HG03457 (cell line): ENCODE measurements around the gene FGF14.

Source experiments
- ATAC-seq: cut with Tn5 transposase; IDR thresholded peaks from one replicate; pipeline ENCODE4 v1.9.1; 2021; ENCODE audit warnings: moderate number of reproducible peaks; ENCODE audit not compliant: unreplicated experiment

Gene FGF14

DNA sequence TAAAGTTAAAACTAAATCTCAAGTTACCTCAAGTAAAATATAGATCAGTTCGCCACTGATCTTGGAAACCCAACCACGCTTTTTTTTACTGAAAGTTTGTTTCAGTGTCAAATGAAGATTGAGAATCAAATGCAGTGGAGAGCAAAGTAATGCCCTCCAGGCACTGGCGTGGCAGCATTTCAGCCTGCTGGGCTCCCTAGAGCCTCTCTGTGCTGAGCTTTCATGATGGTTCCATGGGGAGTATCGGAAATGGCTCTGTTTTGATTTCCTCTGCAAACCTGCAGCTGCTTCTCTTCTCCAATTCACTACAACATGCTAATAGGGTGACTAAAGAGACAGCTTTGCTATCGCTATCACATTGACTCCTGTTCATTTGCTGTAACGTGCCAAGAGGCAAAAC, 141.6 kb downstream of the FGF14 start:
- ATAC-seq = no peak

DNA sequence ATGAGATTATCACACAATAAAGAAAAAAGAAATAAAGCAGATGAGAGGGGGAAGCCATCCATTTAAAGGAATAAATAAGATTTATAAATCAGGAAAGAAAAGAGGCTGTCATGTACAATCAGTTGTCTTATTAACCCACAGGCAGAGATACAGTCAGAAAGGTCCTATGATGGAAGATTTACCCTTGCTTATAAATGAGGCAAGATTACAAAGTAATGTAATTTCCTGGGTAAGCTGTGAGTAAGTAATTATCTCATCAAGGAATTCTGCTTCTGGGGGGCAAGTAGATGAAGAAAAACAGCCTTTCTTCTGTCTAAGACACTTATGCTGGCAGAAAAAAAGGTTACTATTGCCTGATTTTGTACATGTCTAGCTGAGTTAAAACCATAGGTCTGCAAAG, 146.4 kb downstream of the FGF14 start:
- no peak for ATAC-seq

DNA sequence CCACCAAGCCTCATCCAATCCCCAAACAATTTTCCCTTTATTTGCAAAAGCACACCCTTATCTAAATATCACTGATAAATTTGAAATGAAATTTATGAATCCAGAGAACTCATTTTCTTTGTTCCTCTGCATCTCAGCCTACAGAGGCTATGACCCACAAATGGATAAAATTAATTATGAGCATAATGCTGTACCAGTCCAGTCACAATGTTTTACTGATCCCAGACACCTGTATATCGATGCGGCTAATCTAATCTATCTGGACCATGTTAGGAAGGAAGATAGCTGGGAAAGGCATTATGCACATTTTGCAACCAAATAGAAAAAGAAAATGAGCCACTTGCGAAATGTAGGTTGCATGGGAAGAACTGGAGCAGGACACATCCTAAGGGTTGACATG, 150.0 kb downstream of the FGF14 start:
- no peak for ATAC-seq

DNA sequence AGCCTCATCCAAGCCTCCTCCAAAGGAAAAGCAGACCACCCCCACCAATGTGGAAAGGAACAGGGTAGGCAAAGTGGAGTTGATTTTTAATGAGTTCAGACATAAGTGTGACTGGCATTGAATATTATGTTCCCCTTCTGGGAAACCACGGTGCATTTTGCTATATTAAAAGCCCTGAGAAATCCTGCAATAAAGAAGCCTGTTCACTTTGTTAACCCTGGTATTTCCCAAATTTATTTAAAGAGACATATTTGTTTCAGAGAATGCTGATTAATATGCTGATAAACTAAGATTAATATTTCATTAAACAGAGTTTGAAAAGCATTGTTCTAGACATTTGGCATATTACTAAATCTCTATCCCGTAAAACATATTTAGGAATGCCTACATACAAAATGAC, 151.4 kb downstream of the FGF14 start:
- no peak for ATAC-seq

DNA sequence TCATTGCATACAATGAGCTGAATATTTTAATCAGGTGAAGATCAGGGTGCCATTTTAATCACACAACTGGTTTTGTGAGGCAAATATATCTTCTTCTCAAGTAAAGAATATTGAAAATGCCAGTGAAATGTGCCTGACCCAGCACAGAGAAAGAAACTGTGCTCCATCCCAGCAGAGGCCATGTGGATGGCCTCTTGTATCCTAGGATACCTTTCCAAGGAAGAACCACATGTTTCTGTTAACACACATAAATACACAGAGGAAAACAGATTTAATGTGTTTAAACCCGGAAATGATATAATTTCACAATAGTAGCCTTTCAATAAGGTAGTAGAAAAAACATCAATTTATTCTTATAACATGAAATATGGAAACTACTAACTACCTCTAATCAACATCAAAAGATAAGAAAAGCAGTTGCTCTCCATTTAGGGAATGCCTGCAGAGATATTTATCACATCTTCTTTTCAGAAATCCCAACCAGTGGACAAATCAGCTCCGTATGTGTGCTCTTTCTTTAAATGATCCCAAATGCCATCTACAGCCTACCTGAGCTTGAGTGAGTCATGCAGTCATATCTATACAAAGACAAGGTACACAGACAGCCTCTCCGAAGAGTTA, 157.1 kb downstream of the FGF14 start:
- ATAC-seq = no peak

DNA sequence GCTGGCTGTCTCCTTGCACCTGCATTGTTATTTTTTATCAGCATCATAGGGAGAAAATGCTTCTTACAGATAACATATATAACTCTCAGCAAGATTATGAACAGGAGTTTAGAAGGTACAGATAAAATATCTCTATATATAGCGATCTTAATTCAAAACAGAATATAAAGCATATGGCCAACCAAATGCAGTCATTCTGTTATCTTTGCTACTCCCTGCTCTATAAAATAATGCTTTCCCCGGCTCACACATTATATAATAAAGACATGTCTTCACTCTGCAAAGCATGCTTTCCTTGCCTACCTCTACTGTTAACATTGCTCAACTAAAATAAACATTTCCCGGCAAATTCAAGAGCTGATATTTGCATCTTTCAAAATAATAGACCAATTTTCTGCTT, 161.7 kb downstream of the FGF14 start:
- no peak for ATAC-seq

DNA sequence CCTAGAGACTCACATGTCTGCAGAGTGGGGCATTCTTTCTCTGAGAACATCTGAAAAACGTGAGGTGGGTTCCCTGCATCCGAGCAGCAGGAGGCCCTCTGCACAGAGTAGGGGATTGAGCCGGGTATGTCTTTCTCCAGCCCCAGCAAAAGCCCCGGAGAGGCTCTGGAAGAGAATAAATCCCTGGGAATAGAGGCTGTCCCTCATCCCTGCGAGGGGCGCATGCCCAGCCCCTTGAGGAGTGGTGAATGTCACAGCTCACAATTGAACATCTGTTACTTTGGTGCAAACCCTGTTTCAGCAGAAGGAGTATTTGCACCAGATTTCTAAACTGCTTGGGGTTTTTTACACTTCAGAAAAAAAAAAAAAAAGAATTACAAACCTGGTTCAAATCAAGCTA, 164.6 kb downstream of the FGF14 start:
- ATAC-seq = no peak

DNA sequence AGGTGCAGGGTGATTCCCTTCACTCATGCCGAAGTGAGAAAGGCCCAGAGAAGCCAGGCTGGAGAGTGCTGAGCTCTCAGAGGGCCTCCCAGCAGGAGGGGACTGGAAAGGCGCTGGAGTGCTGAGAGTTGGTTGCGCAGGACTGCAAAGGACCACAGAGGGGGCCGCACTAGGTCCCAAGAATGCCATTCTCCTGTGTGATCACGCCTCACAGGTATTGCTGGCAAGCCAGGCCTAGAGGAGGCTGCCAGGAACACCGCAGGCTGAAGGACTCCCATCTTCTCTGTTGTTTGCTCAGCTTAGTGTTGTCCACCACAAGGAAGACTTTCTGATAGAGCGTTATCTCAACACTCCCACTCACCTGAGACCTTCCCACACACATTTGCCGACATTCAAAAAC, 165.0 kb downstream of the FGF14 start:
- no peak for ATAC-seq

DNA sequence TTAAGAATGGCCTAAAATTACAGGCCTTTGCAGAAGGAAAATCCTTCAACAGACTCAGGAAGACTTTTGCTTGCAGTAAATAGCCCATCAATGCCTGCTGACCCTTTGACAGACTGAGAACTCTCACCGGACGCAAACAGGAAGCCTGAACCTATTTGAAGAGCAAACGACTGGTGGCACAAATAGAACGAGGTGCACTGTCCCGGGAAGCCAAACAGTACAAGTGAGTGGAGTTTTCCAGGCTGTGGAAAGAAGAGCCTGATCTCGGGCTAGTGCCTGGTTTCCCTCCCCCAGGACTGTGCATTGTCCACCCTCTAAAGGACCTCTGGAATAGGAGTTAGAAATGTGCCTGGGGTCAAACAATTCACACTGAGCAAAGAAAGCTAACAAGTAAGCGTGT, 165.5 kb downstream of the FGF14 start:
- no peak for ATAC-seq

DNA sequence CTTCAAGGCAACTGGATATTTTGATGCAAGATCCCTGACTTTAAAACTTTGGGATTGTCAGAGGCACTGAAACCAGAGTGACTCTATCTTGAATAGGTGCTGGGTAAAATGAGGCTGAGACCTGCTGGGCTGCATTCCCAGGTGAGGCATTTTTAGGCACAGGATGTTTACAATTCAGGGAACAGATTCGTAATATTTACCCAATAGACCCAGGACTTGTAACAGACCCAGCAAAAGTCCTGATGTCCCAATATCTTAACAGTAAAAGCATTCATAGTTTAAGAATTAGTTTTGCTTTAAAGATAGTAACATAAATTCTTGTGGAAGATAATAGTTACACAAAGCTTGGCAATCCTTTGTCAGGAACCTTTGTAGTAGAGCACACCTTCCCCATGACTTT, 166.2 kb downstream of the FGF14 start:
- ATAC-seq = no peak

DNA sequence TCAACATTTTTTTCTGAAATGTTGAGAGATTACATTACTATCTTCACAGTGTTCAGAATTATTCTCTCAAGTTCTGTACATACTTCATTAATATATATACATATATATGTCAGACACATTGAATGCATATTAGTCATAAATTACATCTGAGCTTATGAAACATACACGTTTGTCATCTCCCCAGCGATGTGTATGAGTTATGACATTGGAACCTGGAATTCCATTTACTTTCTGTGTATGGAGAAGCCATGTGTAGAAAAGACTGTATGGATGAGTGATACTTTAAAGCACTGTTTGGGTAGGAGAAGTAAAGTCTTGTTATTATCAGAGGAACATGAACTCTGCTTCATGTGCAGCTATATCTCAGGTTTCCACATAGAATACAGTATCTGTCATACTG, 167.2 kb downstream of the FGF14 start:
- ATAC-seq = no peak

DNA sequence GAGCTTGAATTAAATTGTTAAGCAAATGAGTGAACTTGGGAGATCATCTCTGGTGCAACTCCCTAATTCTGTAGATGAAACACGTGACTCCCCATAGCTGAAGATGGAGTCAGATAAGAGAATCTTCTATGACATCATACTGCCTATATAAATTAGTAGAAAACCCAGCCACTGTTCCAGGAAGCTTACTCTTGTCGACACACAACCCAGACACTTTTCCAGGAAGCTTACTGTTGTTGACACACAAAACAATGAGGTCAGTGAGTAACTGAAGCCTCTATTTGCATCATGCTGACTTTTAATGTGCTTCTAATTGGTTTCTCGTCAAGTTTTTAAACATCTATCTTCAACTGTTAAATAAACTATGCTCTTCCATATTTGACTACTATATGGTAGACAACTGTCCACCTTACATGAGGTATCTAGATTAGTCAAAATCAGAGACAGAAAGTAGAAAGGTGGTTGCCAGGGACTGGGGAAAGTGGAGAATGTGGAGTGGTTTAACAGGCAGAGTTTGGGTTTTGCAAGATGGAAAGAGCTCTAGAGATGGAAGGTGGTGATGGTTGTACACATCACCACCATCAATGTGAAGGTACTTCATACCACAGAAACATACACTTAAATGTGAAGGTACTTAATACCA, 168.2 kb downstream of the FGF14 start:
- ATAC-seq = no peak

DNA sequence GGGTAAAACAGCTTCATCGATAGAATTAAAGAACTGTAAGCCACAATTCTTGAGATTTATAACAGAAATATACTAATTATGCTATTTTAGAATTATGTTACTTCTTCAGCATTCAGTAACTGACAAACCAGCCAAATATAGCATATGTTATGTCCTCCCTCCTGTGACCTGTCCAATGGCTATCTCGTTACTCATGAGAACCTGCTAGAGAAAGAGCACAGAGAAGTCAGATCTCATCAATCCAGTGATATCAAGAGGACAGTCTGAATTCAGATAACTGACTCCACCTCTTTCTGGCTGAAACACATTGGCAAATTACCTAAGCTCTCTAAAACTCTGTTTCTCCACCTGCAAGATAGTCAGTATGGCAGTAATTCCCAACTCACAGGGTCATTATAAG, 170.4 kb downstream of the FGF14 start:
- no peak for ATAC-seq

DNA sequence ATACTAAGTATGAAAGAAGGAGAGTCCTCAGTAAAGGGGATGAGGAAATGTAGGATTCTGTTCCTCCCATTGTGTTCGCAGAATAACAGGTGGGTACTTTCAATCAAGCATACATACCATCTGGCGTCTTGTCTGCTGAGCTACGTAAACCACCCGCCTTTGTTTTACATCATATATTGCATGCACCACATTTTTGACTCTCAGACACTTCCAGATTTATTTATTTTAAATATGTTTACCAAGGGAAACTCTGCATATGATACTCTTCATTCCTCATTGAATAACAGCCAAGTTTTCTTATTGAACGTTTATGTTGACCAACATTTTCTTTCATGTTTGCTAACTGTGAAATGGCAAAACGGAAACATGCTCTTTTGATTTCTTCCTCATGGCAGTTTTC, 174.1 kb downstream of the FGF14 start:
- no peak for ATAC-seq

DNA sequence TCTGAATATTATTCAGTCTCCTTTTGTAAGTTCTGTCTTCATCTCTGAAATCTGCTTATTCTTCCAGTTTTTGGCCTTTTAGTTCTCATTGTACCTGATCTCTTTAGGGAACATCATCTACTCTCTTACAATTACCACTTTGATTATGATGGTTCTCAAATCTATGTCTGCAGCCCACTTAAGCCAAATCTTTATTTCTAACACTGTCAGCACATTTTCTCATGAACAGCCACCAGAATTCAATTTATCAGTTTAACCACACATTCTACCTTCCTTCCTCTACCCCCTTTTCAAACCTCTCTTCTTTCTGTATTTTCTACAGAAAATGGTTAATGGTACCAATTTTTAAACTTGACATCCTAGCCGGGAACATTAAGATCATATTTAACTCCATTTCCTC, 175.3 kb downstream of the FGF14 start:
- no peak for ATAC-seq

DNA sequence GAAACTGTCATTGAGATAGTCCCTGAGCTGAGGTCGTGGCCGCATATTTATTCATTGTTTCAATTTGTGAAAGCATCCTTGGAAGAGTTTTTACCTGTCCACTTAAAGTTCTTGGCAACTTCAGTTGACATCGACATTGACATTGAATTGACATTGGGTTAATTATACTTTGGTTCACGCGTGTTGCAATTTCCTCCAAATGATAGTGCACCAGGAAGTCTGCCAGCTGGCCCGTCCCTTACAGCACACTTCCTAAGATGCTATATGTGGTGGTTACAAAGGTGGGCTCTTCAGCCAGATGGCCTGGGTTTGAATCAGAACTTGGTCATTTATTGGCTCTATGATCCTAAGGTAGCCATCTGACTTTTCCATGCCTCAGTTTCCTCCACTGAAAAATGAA, 176.0 kb downstream of the FGF14 start:
- no peak for ATAC-seq

DNA sequence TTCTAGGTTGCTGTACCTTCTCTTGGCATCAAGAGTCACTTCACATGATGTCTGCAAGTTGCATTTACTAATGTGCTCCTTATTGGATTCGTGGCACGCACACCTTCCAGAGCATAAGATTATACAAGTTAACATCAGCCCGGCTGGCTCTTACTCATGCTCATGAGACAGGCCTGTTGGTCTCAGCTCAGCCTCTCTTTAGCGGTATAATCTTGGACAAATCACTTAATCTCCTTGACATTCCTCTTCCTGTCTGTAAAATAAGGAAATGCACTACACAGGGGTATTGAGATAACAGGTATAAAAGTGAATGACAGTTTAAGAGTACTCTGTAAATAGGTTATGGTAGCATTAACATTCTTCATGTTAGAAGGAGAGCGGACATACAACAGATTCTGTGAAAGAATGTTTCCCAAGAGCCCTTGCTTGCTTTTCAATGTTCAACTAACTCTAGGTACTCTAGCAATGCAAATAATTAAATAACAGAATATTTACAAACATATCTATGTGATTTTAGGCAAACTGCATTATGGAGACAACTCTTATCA, 181.1 kb downstream of the FGF14 start:
- no peak for ATAC-seq

DNA sequence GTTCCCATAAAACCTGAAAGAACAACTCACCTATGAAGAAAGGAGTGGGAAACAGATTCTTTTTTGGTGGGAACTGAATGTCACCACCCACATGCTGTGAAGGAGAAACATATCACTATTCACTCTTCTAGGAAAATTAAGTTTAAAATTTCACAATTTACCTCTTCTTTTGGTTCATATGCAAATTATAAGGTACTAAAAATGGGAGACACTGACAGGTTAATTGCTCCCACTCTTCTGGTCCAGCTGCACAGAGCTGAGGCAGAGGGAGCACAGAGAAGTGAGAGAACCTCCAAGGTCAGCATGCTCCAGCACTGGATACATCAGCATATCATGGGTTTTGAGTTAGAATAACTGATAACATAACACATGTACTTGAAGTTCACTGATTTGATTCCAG, 186.9 kb downstream of the FGF14 start:
- ATAC-seq = no peak

DNA sequence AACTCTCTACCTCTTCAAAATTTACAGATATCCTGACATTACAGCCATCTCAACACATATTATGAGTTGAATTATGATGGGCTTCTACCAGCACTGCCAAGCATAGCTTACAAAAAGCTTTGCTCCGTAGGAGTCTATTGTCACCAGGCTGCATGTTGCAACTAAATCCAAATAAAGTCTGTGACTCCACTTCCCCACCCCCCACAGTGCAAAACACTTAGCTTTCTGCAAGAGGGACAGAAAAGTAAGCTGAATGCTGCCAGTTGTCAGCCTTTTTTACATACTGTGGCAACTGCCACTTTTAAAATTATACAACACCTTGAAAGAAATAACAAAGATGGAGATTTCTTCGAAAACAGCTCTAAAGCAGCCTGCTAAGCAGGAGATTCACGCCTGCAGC, 189.1 kb downstream of the FGF14 start:
- no peak for ATAC-seq

DNA sequence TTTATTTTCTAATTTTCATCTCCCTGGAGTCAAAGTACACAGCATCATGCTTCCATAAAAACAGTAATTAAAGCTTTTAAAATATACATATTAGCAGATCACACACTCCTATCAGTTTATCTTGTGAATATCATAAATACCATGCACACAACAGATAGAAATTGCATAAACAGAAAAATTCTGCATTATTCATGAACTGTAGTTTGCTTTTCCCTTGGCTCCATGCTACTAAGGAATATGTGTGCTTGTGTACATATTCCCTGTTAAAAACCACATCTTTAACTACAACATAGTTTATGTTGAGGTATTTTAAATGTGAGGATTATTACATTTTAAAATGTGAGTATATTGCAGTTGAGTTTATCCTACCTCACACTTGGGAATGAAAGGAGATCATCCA, 193.5 kb downstream of the FGF14 start:
- ATAC-seq = no peak

DNA sequence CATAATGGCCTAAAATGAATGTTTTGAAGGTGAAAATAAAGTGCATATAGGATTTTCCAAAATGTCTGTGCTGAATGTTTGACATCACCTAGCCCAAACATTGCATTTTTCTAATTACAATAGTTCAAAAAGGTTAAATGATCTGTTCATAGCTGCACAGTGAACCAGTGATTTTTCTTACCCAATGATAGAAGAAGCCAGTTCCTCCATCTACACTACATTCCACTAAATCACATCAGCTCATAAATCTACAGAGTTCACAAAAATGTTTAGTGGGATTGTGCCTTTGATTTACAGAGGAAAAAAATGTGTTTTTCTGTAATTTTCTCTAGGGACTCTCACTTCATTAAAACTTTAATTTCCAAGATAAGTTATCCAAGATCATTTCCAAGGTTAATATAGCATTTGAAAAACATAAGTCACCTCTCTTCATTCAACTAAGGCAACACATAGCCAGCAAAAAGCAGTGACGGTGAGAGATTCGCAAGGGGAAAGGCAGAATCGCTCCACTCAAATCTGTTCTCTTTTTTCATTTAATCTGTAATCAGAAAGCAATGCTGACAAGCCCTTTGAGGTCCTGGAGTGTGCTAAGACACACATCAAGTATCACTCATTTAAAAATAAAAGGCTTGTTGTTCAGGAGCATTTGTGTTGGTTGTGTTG, 194.0 kb downstream of the FGF14 start:
- ATAC-seq = no peak

DNA sequence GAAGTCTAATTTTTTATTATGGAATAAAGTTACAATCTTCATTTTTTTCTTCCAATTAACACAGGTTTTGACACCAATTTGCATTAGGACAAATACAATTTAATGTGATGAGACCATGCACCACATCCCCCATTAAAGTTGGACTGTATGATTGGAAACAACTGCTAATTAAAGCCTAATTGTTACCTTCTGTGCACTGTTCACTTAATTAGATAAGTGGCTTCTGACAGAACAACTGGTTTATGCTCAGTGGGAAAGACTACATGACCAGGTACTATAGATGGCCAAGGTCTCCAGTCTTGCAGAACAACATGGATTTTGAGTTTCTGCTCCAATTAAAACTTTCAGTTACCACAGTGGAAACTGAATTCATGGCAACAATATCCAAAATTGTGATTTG, 198.1 kb downstream of the FGF14 start:
- ATAC-seq = no peak
